HG03571 (cell line): ENCODE data around the gene WNT7A.
A peak's percentile ranks its signal among the peaks of the same experiment; 100 is the strongest.
"Not testable (repeated sequence)": the region's sequence is repeated elsewhere in the genome, so short reads cannot be mapped to it uniquely, and the experiment has no call there.

Experiments used
- ATAC-seq: cut with Tn5 transposase; IDR thresholded peaks from one replicate; pipeline ENCODE4 v1.9.1; 2021; ENCODE audit not compliant: unreplicated experiment

Gene WNT7A

GRCh38 chr3:13879946-13880810 lies at the start of gene WNT7A:
TSS of gene WNT7A (minus strand) at chr3:13880071. CDS start at chr3:13879816, 255 bp downstream.
- no peak for ATAC-seq

DNA sequence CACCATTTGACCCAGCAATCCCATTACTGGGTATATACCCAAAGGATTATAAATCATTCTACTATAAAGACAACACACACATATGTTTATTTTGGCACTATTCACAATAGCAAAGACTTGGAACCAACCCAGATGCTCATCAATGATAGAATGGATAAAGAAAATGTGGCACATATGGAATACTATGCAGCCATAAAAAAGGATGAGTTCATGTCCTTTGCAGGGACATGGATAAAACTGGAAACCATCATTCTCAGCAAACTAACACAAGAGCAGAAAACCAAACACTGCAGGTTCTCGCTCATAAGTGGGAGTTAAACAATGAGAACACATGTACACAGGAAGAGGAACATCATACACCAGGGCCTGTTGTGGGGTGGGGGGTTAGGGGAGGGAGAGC lies 48.9 kb upstream of the WNT7A start:
- not testable (repeated sequence) for ATAC-seq

- no peak for ATAC-seq
Observed at GRCh38 chr3:13927295-13927694, 47.4 kb upstream of the WNT7A start.

DNA sequence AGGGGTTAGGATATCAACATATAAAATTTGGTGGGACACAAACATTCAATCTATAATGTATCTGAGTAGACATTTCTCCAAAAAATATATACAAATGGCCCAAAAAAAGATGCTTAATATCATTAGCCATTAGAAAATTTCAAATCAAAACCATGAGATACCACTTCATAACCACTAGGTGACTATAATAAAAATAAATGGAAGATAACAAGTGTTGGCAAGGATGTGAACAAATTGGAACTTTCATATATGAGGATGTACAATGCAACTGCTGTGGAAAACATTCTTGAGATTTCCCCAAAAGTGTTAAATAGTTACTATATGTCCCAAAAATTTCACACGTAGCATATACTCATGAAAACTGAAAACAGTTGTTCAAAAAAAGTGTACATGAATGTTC lies 36.5 kb upstream of the WNT7A start:
- ATAC-seq: no peak

- no peak for ATAC-seq
Observed at GRCh38 chr3:13902648-13903238, 22.9 kb upstream of the WNT7A start.

- no peak for ATAC-seq
Observed at GRCh38 chr3:13901935-13902584, 22.2 kb upstream of the WNT7A start.

GRCh38 chr3:13898346-13898745 lies 18.5 kb upstream of the WNT7A start:
- no peak for ATAC-seq

GRCh38 chr3:13896473-13897154 lies 16.7 kb upstream of the WNT7A start:
- no peak for ATAC-seq

GRCh38 chr3:13895155-13896105 lies 15.6 kb upstream of the WNT7A start:
- ATAC-seq: peak; percentile 98

- ATAC-seq: no peak
Observed at GRCh38 chr3:13894807-13895154, 14.9 kb upstream of the WNT7A start.

- ATAC-seq: no peak
Observed at GRCh38 chr3:13894096-13894806, 14.4 kb upstream of the WNT7A start.

DNA sequence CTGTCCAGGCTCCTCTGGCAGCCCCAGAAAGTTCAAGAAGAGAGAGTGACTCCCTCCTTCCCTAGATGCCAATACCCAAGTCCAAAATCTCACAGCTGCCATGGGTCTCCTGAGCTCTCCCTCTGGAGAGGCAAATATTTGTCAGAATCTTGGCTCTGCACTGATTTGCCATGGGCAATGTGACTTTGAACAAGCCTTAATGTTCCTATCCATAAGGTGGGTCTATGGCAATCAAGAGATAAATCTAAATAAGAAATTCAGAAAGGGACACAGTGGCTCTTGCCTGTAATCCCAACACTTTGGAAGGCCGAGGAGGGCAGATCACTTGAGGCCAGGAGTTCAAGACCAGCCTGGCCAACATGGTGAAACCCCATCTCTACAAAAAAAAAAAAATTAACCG lies 12.4 kb upstream of the WNT7A start:
- no peak for ATAC-seq

DNA sequence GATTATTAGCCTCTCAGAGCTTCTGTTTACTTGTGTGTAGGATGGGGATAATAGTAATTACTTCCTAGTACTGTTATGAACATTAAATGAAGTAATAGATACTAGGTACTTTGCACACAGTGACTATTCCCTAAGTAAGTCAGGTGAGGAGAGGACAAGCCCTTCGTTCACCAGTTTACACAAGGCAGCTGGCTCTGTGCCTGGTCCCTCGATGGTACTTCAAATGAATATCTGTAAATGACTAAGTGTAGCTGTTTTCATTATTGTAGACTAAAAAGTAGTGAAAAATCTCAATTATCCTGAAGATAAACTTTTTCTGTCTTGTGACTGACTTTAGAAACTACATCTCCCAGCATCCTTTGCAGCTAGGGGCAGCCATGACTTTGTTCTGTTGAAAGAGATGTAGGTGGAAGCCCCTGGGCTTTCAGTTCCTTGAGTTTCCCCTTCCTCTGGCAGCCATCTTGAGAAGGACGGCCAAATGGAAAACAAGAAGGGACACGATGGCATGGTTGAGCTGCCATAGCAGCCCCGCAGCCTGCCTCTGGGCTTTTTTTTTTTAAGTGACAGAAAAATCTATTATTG lies 11.7 kb upstream of the WNT7A start:
- ATAC-seq: no peak

DNA sequence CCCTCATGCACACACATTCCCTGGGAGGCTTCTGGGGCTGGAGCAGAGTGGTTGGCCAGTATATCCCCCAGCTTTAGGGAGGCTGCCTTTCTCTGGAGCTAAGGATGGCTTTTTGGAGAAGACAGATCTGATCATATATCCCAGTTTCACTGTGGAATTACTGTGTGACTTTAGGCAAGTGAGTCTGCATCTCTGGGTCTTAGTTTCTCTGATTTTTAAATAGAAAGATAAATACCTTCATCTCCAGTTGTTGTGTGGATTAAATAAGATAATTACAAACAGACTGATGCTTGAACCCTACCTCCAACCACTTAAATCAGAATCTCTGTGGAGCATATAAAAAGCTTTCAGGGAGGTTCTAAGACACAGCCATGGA lies 11.1 kb upstream of the WNT7A start:
- ATAC-seq: no peak

DNA sequence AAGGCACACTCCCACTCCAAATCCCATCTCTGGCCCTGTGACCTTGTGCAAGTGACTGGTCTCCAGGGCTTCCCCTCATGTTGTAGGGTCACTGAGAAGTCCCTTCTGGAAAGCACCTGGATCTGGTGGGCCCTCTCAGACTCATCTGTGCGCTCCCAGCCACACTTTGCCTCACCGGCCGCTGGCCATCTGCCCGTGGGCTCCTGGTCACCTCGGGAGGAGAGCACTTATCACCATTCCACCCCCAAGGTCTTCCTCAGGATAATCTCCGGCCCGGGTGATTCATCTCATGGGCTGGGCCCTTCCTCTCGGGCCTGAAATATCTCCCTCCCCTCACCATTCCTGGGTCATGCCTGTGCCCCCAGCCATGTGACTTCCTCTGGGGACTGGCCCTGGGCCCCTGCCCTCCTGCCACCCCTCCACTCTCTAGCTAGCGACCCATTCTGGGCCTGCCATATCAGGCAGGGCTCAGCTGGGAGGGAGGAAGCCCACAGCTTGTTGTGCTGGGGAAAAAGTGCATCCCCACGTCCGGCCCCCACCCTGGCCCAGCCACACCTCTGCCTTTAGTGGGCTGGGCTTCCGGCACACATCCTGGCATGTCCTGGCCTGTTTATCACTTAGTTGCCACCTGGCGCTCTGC lies 10.6 kb upstream of the WNT7A start:
- ATAC-seq: no peak

DNA sequence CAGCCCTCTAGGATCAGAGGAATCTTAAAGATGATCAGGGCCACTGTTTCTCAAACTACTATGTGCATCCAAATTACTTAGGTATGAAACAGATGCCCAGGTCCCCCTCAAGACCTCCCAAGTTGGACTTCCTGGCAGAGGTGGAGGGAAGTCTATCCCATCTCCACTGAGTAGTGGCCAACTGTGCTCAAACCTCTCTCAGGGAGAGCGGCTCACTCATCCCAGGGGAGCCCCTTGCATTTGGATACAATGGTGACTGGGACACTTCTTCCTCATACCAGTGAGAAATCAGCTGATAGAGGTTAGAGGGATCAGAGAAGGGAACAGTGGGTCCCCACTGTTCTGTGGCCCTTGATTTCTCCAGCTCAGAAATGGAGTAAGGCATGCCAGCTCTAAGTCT lies 8.7 kb upstream of the WNT7A start:
- ATAC-seq: no peak

- ATAC-seq: no peak
Observed at GRCh38 chr3:13887495-13888300, 7.8 kb upstream of the WNT7A start.

DNA sequence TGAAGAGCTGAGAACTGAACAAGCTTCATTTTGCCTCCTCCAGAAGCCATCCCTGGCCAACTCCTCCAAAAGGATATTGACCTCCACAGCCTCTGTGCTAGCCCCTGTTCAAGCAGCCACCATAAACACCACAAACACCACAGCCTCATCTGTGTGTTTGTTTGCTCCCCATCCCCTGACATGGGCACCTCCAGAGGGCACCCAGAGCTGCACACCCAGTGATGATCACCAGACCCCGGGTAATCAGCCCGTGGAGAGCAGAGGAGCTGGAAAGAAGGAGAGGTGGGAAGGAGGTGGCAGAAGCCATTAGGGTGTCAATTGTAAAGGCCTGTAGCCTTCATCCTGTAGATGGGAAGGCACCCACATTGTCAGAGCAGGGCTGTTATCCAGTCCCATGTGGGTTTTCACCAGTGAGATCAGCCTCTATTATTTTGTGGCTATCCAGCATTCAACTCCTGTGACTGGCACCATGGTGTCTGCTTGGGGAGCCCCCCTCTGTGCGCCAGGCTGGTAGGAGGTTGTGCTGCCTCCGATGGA lies 6.8 kb upstream of the WNT7A start:
- no peak for ATAC-seq
